ENCODE results near the gene SHANK2. TPM values are rescaled to one million over a fixed set of nuclear protein-coding genes. Genes with fewer than 3 reads are reported as not detected.

SHANK2 gene
- total and polyA plus RNA-seq, 7 donors, result under 0.01 to 0.17 (median 0.03) TPM; not detected in 3

GRCh38 chr11:71221821-71222220 is 30.6 kb downstream of the SHANK2 start:
- Histone ChIP-seq H3K4me1 (no peaks in the 10 kb centered on the region), H3K27me3 (ENCODE audit: insufficient read depth in 3 of 3, low read length in 2 of 3) (peaks cover 0 to 4% (median 3%) of the 10 kb centered on the region in 3 donors), H3K9me3 (peaks cover 9% of the 10 kb centered on the region), H3K4me3 (no peak overlapping the region), H3K36me3 (ENCODE audit: insufficient read depth in 1 of 2, low read depth in 1 of 2) (no peaks in the 10 kb centered on the region), H3K27ac (no peak overlapping the region)
- DNase-seq, result no peak
- 75 to 76% (median 75%) methylated on average over 10 of the region's 10 CpGs for WGBS, 3 donors
- no peak for ATAC-seq
- intact Hi-C loops (cut with DNase I), result no loop called here
- TF ChIP-seq CTCF (IDR thresholded peaks at IDR 0.05), result no peak

- Histone ChIP-seq H3K27me3 (ENCODE audit: insufficient read depth in 3 of 3, low read length in 2 of 3) (peaks cover 0 to 4% (median 3%) of the 10 kb centered on the region in 3 donors), H3K4me1 (no peaks in the 10 kb centered on the region), H3K27ac (no peak overlapping the region), H3K4me3 (no peak overlapping the region), H3K36me3 (ENCODE audit: insufficient read depth in 1 of 2, low read depth in 1 of 2) (no peaks in the 10 kb centered on the region), H3K9me3 (peaks cover 3% of the 10 kb centered on the region)
- DNase-seq, result no peak
- intact Hi-C loops (cut with DNase I), result no loop called here
- 95 to 97% (median 95%) methylated on average over 4 of the region's 4 CpGs for WGBS, 3 donors
- no peak for ATAC-seq
- no peak for TF ChIP-seq CTCF (IDR thresholded peaks at IDR 0.05)
Measured at GRCh38 chr11:71221201-71221600, 31.2 kb downstream of the SHANK2 start.

- H3K27me3 ChIP-seq (ENCODE audit: insufficient read depth in 3 of 3, low read length in 2 of 3), result peaks cover 0 to 10% (median 4%) of the 10 kb centered on the region in 3 donors
- no peaks in the 10 kb centered on the region for H3K9me3 ChIP-seq
- H3K4me3 ChIP-seq, result no peak overlapping the region
- TF ChIP-seq CTCF (IDR thresholded peaks at IDR 0.05), result no peak
- no peak overlapping the region for H3K27ac ChIP-seq
- no peaks in the 10 kb centered on the region for H3K36me3 ChIP-seq (ENCODE audit: insufficient read depth in 1 of 2, low read depth in 1 of 2)
- DNase-seq (no peak), ATAC-seq (no peak)
- WGBS, 3 donors, result 79 to 84% (median 81%) methylated on average over 10 of the region's 10 CpGs
- intact Hi-C loops (cut with DNase I), result no loop called here
- H3K4me1 ChIP-seq, result no peaks in the 10 kb centered on the region
Measured at GRCh38 chr11:71218789-71219499, 33.4 kb downstream of the SHANK2 start.

- no peaks in the 10 kb centered on the region for H3K36me3 ChIP-seq (ENCODE audit: insufficient read depth in 1 of 2, low read depth in 1 of 2)
- ATAC-seq (no peak), DNase-seq (peak in 1 of 2 donors; percentile 13)
- H3K9me3 ChIP-seq, result no peaks in the 10 kb centered on the region
- H3K27me3 ChIP-seq (ENCODE audit: insufficient read depth in 3 of 3, low read length in 2 of 3), result peaks cover 0 to 10% (median 5%) of the 10 kb centered on the region in 3 donors
- WGBS, 3 donors, result 90 to 92% (median 91%) methylated on average over 12 of the region's 12 CpGs
- no peak overlapping the region for H3K4me3 ChIP-seq
- H3K4me1 ChIP-seq, result no peaks in the 10 kb centered on the region
- H3K27ac ChIP-seq, result no peak overlapping the region
- TF ChIP-seq CTCF (IDR thresholded peaks at IDR 0.05), result no peak
- intact Hi-C loops (cut with DNase I), result no loop called here
Measured at GRCh38 chr11:71215425-71215965, 36.9 kb downstream of the SHANK2 start.
